ENCODE results near the gene IGDCC3.
A peak's percentile ranks its signal among the peaks of the same experiment; 100 is the strongest.

The IGDCC3 gene

GRCh38 chr15:65326117-65326526 lies 51.7 kb downstream of the IGDCC3 start:
- no peak for DNase-seq

- DNase-seq = peak; percentile 69
These were observed 54.7 kb downstream of the IGDCC3 start for GRCh38 chr15:65323071-65323511.

- DNase-seq = peak; percentile 76
These were observed 58.9 kb downstream of the IGDCC3 start for GRCh38 chr15:65318870-65319356.

GRCh38 chr15:65312400-65312916 lies 65.3 kb downstream of the IGDCC3 start:
- DNase-seq = no peak

- DNase-seq = no peak
These were observed 66.0 kb downstream of the IGDCC3 start for GRCh38 chr15:65311760-65312159.

- DNase-seq = no peak
These were observed 67.2 kb downstream of the IGDCC3 start for GRCh38 chr15:65310431-65311137.

- DNase-seq = no peak
These were observed 67.9 kb downstream of the IGDCC3 start for GRCh38 chr15:65309882-65310418.

- no peak for DNase-seq
These were observed 69.8 kb downstream of the IGDCC3 start for GRCh38 chr15:65307978-65308377.

- DNase-seq = no peak
These were observed 71.3 kb downstream of the IGDCC3 start for GRCh38 chr15:65306551-65306950.

GRCh38 chr15:65305776-65306175 lies 72.0 kb downstream of the IGDCC3 start:
- DNase-seq = no peak

- DNase-seq = no peak
These were observed 72.5 kb downstream of the IGDCC3 start for GRCh38 chr15:65305150-65305758.

GRCh38 chr15:65304381-65305149 lies 73.2 kb downstream of the IGDCC3 start, which contains the start of gene RNU5B-1:
Gene RNU5B-1, plus strand, starts transcription at chr15:65304677.
- DNase-seq = peak; percentile 99

GRCh38 chr15:65303687-65304380 lies 74.0 kb downstream of the IGDCC3 start:
- peak; percentile 66 for DNase-seq

- no peak for DNase-seq
These were observed 75.7 kb downstream of the IGDCC3 start for GRCh38 chr15:65302061-65302460.

- no peak for DNase-seq
These were observed 76.8 kb downstream of the IGDCC3 start for GRCh38 chr15:65300924-65301441.

GRCh38 chr15:65298731-65299130 lies 79.1 kb downstream of the IGDCC3 start:
- no peak for DNase-seq

- DNase-seq = no peak
These were observed 84.8 kb downstream of the IGDCC3 start for GRCh38 chr15:65292938-65293518.

GRCh38 chr15:65290228-65290627 lies 87.6 kb downstream of the IGDCC3 start:
- no peak for DNase-seq

- no peak for DNase-seq
These were observed 88.4 kb downstream of the IGDCC3 start for GRCh38 chr15:65289261-65289854.

GRCh38 chr15:65287520-65287855 lies 90.3 kb downstream of the IGDCC3 start:
- no peak for DNase-seq
